Omental fat pad (tissue), 4 donors: ENCODE results near the gene PRDM16. TPM values are rescaled to one million over a fixed set of nuclear protein-coding genes. Genes with fewer than 3 reads are reported as not detected.

ENCODE experiments used
- ATAC-seq: fragments of 150-250 bp; one replicate; pipeline ENCODE4 v1.9.1; 2016; ENCODE audit warnings: mild to moderate bottlenecking, moderate library complexity; ENCODE audit not compliant: low FRiP score
- DNase-seq: peaks from one replicate; pipeline ENCODE4 v3.0.0-alpha.2; 2019; ENCODE audit warnings: low spot score
- total RNA-seq, 4 donors: library from RNA; depleted of rRNA; stranded (reverse); fragments of >200 nt; gene quantifications; one replicate each; pipeline ENCODE4 v1.1.0, GENCODE V29; 2016
- TF ChIP-seq, protein P1 (sequence below), 3 donors: fragments of 450-650 bp; IDR thresholded peaks; one replicate each; pipeline ENCODE4 v1.5.1; 2016 to 2017; ENCODE audit warnings: antibody characterized with exemption in 3 of 3, mild to moderate bottlenecking in 3 of 3, moderate library complexity in 2 of 3

PRDM16 gene
- total RNA-seq, 4 donors from 2014 or later = 0.19 to 3.8 (median 1.8) TPM

DNA sequence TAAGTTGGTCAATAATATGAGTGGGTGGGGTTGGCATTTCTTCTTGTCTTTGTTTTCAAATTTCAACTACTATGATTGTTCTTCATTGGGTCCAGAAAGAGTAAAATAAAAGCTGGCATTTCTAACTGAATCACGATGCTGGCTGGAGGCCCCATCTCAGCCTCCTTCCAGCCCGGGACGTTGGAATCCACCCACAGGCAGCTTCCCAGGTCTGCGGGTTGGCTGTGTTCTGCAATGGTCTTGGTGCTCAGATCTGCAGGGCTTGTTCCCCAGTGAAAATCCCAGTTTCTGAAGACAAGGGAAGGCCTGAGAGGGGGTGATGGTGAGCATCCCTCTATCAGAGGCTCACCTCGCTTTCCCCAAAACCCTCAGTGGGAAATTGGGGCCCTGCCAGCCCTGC is 330.7 kb downstream of the PRDM16 start:
- no peak for DNase-seq
- no peak for ATAC-seq
- TF ChIP-seq, protein P1, sequence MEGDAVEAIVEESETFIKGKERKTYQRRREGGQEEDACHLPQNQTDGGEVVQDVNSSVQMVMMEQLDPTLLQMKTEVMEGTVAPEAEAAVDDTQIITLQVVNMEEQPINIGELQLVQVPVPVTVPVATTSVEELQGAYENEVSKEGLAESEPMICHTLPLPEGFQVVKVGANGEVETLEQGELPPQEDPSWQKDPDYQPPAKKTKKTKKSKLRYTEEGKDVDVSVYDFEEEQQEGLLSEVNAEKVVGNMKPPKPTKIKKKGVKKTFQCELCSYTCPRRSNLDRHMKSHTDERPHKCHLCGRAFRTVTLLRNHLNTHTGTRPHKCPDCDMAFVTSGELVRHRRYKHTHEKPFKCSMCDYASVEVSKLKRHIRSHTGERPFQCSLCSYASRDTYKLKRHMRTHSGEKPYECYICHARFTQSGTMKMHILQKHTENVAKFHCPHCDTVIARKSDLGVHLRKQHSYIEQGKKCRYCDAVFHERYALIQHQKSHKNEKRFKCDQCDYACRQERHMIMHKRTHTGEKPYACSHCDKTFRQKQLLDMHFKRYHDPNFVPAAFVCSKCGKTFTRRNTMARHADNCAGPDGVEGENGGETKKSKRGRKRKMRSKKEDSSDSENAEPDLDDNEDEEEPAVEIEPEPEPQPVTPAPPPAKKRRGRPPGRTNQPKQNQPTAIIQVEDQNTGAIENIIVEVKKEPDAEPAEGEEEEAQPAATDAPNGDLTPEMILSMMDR (IDR thresholded peaks at IDR 0.05) = no peak

DNA sequence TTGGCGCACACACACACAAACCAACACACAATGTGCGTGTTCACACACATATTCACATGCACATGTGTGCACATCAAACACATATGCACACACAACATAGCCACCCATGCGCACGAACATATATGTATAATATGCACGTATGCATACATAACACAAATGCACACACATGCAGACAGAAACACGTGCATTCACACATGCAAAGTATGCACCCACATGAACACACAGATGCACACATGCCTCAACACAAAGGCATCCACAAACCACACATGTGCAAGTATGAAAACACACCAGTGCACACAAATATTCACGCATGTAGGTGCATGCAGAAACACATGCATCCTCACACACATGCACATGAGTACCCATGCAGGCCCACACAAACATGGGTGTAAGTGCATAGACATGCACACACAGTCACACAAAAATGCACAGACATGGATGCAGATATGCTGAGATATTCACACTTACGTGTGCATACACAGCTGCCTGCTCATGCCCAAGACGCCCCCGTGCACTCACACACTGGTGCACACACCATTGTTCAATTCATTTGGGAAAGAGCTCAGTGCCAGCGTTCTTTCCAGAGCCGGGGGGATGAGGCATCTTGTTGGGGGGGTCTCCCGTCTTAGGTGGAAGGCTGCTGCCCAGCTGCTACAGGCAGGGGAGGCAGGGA is 332.7 kb downstream of the PRDM16 start:
- DNase-seq = no peak
- no peak for ATAC-seq
- TF ChIP-seq, protein P1 (IDR thresholded peaks at IDR 0.05) = no peak

DNA sequence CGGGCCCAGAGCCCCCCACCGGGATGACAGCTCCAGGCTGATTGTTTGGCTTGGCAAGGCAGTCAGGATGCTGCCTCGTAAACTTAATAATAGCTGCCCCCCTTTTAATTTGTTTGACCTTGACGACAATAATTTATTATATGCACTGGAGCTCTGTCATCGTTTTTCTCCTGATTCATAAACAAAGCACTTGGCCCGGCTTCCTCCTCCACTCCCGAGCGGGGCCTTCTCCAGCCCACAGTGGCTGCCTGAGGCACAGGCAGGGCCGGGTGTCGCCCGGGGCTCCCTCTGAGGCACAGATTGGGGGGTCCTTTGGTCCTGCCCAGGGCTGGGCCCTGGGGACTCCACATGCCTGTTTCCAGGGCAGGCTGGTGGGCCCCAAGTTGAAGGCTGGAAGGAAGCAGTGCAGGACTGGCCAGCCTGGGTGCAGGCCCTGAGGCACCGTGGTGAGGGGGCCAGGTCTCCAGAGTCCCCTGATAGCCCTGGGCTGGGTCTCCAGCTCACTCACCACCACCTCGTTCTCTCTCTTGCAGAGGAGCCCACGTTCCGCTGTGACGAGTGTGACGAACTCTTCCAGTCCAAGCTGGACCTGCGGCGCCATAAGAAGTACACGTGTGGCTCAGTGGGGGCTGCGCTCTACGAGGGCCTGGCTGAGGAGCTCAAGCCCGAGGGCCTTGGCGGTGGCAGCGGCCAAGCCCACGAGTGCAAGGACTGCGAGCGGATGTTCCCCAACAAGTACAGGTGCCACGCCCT is 333.4 kb downstream of the PRDM16 start:
- TF ChIP-seq, protein P1 (IDR thresholded peaks at IDR 0.05) = no peak
- no peak for ATAC-seq
- DNase-seq = no peak

DNA sequence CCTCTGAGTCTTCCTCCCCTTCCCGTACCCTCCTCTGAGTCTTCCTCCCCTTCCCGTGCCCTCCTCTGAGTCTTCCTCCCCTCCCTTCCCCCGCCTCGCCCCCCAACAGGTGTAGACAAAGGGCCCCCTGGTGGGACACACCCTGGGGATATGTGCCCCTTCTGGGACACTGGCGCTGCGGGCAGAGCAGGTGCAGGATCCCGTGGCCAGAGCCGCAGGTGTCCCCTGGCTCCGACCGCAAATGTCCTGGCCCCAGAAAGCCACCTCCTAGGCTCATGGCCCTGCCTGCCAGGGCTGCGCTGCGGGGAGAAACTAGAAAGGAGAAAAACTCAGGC is 334.0 kb downstream of the PRDM16 start:
- TF ChIP-seq, protein P1 (IDR thresholded peaks at IDR 0.05) = no peak
- DNase-seq = no peak
- ATAC-seq = no peak

DNA sequence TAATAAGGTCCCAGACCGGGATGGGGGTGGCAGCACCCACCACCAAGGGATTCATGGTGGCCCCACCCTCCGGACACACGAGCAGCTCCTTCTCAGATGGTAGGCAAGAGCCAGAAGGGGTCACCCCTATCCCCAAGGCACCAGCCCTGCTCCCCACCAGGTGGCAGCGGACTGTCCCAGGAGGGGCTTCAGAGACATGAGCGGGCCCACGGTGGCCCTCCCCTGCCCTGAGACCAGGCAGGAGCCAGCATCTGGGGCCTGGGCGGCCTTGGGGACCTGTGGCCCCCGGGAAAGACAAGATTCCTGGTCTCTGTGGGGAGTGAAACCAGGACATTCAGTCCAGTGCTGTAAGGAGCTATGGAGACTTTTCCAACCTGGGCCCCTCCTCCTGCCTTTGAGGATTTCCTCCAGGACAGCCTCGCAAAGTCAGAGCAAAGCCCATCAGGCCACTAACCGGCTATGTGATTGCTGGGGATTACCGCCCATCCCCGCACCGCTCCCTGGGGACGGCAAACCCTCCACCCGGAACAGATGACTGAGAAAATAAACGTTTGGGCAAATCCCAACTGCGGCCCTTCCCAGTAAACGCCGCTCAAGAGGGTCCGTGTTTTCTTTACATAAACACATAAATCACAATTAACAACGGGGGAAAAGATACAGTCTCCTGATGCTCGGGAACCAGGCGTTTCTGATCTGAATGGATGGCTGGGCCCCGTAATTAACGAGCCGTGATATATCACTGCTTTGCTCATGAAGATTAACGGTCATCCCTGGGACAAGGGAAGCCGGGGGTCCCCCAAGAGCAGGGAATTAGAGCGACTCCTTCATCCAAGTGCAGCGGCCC is 334.6 kb downstream of the PRDM16 start:
- no peak for DNase-seq
- TF ChIP-seq, protein P1 (IDR thresholded peaks at IDR 0.05) = no peak
- no peak for ATAC-seq

DNA sequence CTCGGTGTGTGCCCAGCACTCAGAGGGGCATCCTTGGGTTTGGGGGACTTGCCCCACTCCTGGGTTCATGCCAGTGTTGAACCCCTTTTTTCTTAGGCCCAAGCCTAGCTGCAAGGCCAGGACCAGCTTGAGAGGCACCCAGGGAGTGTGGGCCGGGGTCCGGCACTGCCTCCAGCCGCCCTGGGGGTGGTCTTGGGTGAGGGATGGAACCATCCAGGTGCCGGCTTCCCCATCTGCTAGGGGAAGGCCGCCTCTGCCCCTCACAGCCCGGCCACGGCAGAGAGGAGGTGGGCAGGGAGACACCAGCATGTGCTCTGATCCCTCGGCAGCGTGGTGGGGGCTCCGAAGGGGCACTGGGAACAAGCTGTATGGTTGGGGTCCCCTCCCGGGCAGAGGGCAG is 335.3 kb downstream of the PRDM16 start:
- no peak for ATAC-seq
- TF ChIP-seq, protein P1 (IDR thresholded peaks at IDR 0.05) = no peak
- no peak for DNase-seq
